CD14-positive monocyte (primary cell): ENCODE measurements around the gene PLCH2. TPM values are rescaled to one million over a fixed set of nuclear protein-coding genes. Genes with fewer than 3 reads are reported as not detected.

ENCODE experiments used
- DNase-seq, 3 donors: peaks; one replicate each; pipeline ENCODE4 v3.0.0-alpha.2; 2011 to 2022
- H2AFZ ChIP-seq: 2 replicates; pipeline ENCODE4 v1.6.0; 2012; ENCODE audit warnings: mild to moderate bottlenecking, low read depth, low read length, inconsistent platforms; ENCODE audit not compliant: insufficient read depth, poor library complexity, severe bottlenecking
- H3K27ac ChIP-seq, 2 donors: 1 replicate in 1 of 2; 2 replicates in 1 of 2; pipeline ENCODE4 v1.5.1; 2012 to 2013; ENCODE audit warnings: low read length in 2 of 2, control low read depth in 1 of 2, inconsistent platforms in 1 of 2, low read depth in 1 of 2, mild to moderate bottlenecking in 1 of 2
- H3K27me3 ChIP-seq, 2 donors: one replicate each; pipeline versions ENCODE4 v1.6.0 to v1.6.1; 2011 to 2013; ENCODE audit warnings: low read length in 2 of 2; ENCODE audit not compliant: control insufficient read depth in 2 of 2, insufficient read depth in 2 of 2
- H3K36me3 ChIP-seq, 2 donors: replicated peaks in 1 of 2; 1 replicate in 1 of 2; 2 replicates in 1 of 2; pipeline versions ENCODE4 v1.5.1 to v1.6.1; 2012 to 2013; ENCODE audit warnings: low read length in 2 of 2, control low read depth in 1 of 2, inconsistent platforms in 1 of 2, mild to moderate bottlenecking in 1 of 2; ENCODE audit not compliant: insufficient read depth in 2 of 2, control insufficient read depth in 1 of 2
- H3K4me1 ChIP-seq, 2 donors: 1 replicate in 1 of 2; 2 replicates in 1 of 2; pipeline versions ENCODE4 v1.5.1 to v1.6.1; 2012 to 2013; ENCODE audit warnings: low read length in 2 of 2, control low read depth in 1 of 2, inconsistent platforms in 1 of 2, mild to moderate bottlenecking in 1 of 2, moderate library complexity in 1 of 2; ENCODE audit not compliant: insufficient read depth in 2 of 2, control insufficient read depth in 1 of 2
- H3K4me2 ChIP-seq: replicated peaks from 2 replicates; pipeline ENCODE3; 2012; ENCODE audit warnings: low read length, moderate library complexity, mild to moderate bottlenecking; ENCODE audit not compliant: poor library complexity, severe bottlenecking; ENCODE audit errors: extremely low read depth
- H3K4me3 ChIP-seq, 3 experiments: fragments of 200-600 bp in 1 of 3; sonication (generic) in 1 of 3; replicated peaks in 1 of 3; 1 replicate in 2 of 3; 2 replicates in 1 of 3; pipeline ENCODE4 v1.5.1; 2011 to 2013; ENCODE audit warnings: low read length in 3 of 3, mild to moderate bottlenecking in 3 of 3, control low read depth in 2 of 3, low read depth in 2 of 3, inconsistent platforms in 1 of 3, moderate library complexity in 1 of 3
- H3K79me2 ChIP-seq: 2 replicates; pipeline ENCODE4 v1.6.0; 2012; ENCODE audit warnings: mild to moderate bottlenecking, control low read depth, inconsistent platforms, low read length, moderate library complexity; ENCODE audit not compliant: insufficient read depth
- H3K9ac ChIP-seq: 2 replicates; pipeline ENCODE4 v1.6.0; 2017; ENCODE audit warnings: low read length, mild to moderate bottlenecking; ENCODE audit not compliant: insufficient read depth, poor library complexity, severe bottlenecking
- H3K9me3 ChIP-seq, 2 donors: replicated peaks in 1 of 2; 1 replicate in 1 of 2; 2 replicates in 1 of 2; pipeline versions ENCODE4 v1.5.1 to v1.6.1; 2012 to 2013; ENCODE audit warnings: low read length in 2 of 2, control low read depth in 1 of 2; ENCODE audit not compliant: control insufficient read depth in 1 of 2, insufficient read depth in 1 of 2
- H4K20me1 ChIP-seq: 2 replicates; pipeline ENCODE4 v1.6.0; 2012; ENCODE audit warnings: mild to moderate bottlenecking, low read length, control low read depth, moderate library complexity; ENCODE audit not compliant: insufficient read depth
- H3K27ac Mint-ChIP-seq, 7 donors: one replicate each; pipeline ENCODE4 v1.8.0; 2020; ENCODE audit warnings: mild to moderate bottlenecking in 7 of 7, mixed read lengths in 7 of 7, moderate library complexity in 6 of 7, inconsistent platforms in 2 of 7
- H3K27me3 Mint-ChIP-seq, 3 donors: one replicate each; pipeline ENCODE4 v1.8.0; 2021 to 2022; ENCODE audit warnings: low read depth in 3 of 3, mild to moderate bottlenecking in 3 of 3, mixed read lengths in 3 of 3, moderate library complexity in 3 of 3, inconsistent platforms in 1 of 3
- H3K36me3 Mint-ChIP-seq, 2 donors: one replicate each; pipeline ENCODE4 v1.8.0; 2020; ENCODE audit warnings: mixed read lengths in 2 of 2, inconsistent platforms in 1 of 2, mild to moderate bottlenecking in 1 of 2
- H3K4me1 Mint-ChIP-seq: one replicate; pipeline ENCODE4 v1.8.0; 2020; ENCODE audit warnings: mild to moderate bottlenecking, mixed read lengths
- H3K4me3 Mint-ChIP-seq, 2 donors: one replicate each; pipeline ENCODE4 v1.8.0; 2020; ENCODE audit warnings: mild to moderate bottlenecking in 2 of 2, mixed read lengths in 2 of 2, moderate library complexity in 1 of 2
- H3K9me3 Mint-ChIP-seq, 7 donors: one replicate each; pipeline ENCODE4 v1.8.0; 2020 to 2022; ENCODE audit warnings: mixed read lengths in 7 of 7, mild to moderate bottlenecking in 6 of 7, moderate library complexity in 6 of 7, inconsistent platforms in 2 of 7
- WGBS: methylation state at CpG from one replicate; pipeline ENCODE4 v1.1.5; 2013; ENCODE audit warnings: missing lambda C conversion rate; ENCODE audit not compliant: insufficient coverage; 5-methylcytosine and 5-hydroxymethylcytosine counted together
- intact Hi-C, 2 donors: fragments of 100-400 bp; cut with micrococcal nuclease; formaldehyde crosslinking; loops; one replicate each; pipeline versions ENCODE4 v1.15.0 to v1.15.1; 2023
- polyA plus RNA-seq, 3 donors: library from polyadenylated mRNA; depleted of rRNA in 1 of 3; unstranded in 2 of 3; stranded (reverse) in 1 of 3; fragments of 300-500 nt in 2 of 3; fragments of >200 nt in 1 of 3; fragmentation: Illumina TruSeq in 2 of 3; gene quantifications; 1 replicate in 2 of 3; 2 replicates in 1 of 3; pipeline ENCODE4 v1.2.3, GENCODE V29; 2012 to 2021
- TF ChIP-seq, protein P1 (sequence below): fragments of 200-600 bp; IDR thresholded peaks from one replicate; pipeline ENCODE4 v1.8.0; 2022; ENCODE audit warnings: antibody characterized with exemption, mild to moderate bottlenecking

PLCH2 gene
- polyA plus RNA-seq, 3 donors: 1.2 TPM; not detected in 2

GRCh38 chr1:2446394-2446793, 29.7 kb upstream of the PLCH2 start:
- no peaks in the 10 kb centered on the region for H3K4me1 Mint-ChIP-seq
- no peak overlapping the region for H3K4me3 ChIP-seq
- no peaks in the 10 kb centered on the region for H4K20me1 ChIP-seq
- no peaks in the 10 kb centered on the region for H3K36me3 ChIP-seq
- H3K27ac ChIP-seq: no peak overlapping the region
- no peak overlapping the region for H3K4me3 Mint-ChIP-seq
- no peaks in the 10 kb centered on the region for H3K79me2 ChIP-seq
- TF ChIP-seq, protein P1, sequence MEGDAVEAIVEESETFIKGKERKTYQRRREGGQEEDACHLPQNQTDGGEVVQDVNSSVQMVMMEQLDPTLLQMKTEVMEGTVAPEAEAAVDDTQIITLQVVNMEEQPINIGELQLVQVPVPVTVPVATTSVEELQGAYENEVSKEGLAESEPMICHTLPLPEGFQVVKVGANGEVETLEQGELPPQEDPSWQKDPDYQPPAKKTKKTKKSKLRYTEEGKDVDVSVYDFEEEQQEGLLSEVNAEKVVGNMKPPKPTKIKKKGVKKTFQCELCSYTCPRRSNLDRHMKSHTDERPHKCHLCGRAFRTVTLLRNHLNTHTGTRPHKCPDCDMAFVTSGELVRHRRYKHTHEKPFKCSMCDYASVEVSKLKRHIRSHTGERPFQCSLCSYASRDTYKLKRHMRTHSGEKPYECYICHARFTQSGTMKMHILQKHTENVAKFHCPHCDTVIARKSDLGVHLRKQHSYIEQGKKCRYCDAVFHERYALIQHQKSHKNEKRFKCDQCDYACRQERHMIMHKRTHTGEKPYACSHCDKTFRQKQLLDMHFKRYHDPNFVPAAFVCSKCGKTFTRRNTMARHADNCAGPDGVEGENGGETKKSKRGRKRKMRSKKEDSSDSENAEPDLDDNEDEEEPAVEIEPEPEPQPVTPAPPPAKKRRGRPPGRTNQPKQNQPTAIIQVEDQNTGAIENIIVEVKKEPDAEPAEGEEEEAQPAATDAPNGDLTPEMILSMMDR: no peak
- H3K9ac ChIP-seq: no peak overlapping the region
- no peaks in the 10 kb centered on the region for H3K9me3 ChIP-seq
- no peaks in the 10 kb centered on the region for H3K4me1 ChIP-seq
- no peak overlapping the region for H3K27ac Mint-ChIP-seq
- intact Hi-C loops: no loop called here
- no peaks in the 10 kb centered on the region for H3K36me3 Mint-ChIP-seq
- H3K9me3 Mint-ChIP-seq: no peaks in the 10 kb centered on the region
- WGBS: 53% methylated on average over 6 of the region's 13 CpGs
- H3K4me2 ChIP-seq: no peak overlapping the region
- H3K27me3 ChIP-seq: peaks cover 0 to 24% of the 10 kb centered on the region in 2 donors
- no peak overlapping the region for H2AFZ ChIP-seq
- peaks cover 19 to 39% (median 35%) of the 10 kb centered on the region in 3 donors for H3K27me3 Mint-ChIP-seq
- DNase-seq: no peak

DNA sequence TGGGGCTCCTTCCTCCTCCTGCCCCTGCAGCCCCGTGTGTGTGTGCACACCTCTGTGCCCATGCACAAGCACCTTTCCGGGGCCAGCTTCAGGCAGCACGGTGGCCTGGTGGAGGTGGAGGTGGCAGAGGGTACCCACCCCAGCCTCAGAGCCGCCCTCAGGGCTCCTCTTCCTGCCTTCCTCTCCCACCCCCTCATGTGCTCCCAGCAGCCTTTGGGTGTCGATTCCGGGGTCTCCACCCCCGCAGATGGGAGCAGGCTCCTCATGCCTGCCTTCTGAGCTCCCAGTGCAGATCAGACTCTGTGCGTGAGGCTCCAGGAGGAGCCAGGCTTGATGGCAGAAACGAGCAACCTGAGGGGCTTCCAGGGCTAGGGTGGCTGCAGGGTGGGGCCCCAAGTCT, 29.2 kb upstream of the PLCH2 start:
- intact Hi-C loops: no loop called here
- Histone ChIP-seq H3K4me1 (no peaks in the 10 kb centered on the region), H3K4me3 (no peak overlapping the region), H3K79me2 (no peaks in the 10 kb centered on the region), H3K9ac (no peak overlapping the region), H3K27me3 (peaks cover 0 to 24% of the 10 kb centered on the region in 2 donors), H2AFZ (no peak overlapping the region), H3K27ac (no peak overlapping the region), H3K9me3 (no peaks in the 10 kb centered on the region), H4K20me1 (no peaks in the 10 kb centered on the region), H3K4me2 (no peak overlapping the region), H3K36me3 (no peaks in the 10 kb centered on the region)
- no peaks in the 10 kb centered on the region for H3K9me3 Mint-ChIP-seq
- TF ChIP-seq, protein P1: no peak
- 50% methylated on average over 2 of the region's 9 CpGs for WGBS
- no peaks in the 10 kb centered on the region for H3K4me1 Mint-ChIP-seq
- H3K4me3 Mint-ChIP-seq: no peak overlapping the region
- H3K27ac Mint-ChIP-seq: no peak overlapping the region
- no peaks in the 10 kb centered on the region for H3K36me3 Mint-ChIP-seq
- H3K27me3 Mint-ChIP-seq: peaks cover 19 to 39% (median 33%) of the 10 kb centered on the region in 3 donors
- no peak for DNase-seq
